Activated T-cell treated with anti-CD3 and anti-CD28 coated beads, Interleukin-2, amount 50 U/mL, for 1 hour (primary cell): ENCODE results near the gene NOP14.
"Not testable (repeated sequence)": the region's sequence is repeated elsewhere in the genome, so short reads cannot be mapped to it uniquely, and the experiment has no call there.

ENCODE experiments used
- DNase-seq: peaks from one replicate; pipeline ENCODE4 v3.0.0-alpha.2; 2020

NOP14 gene

GRCh38 chr4:2963175-2963965 is at the start of gene NOP14, which contains the start of gene GRK4:
Gene NOP14, minus strand, starts transcription at chr4:2963406. Its CDS starts 87 bp downstream, at chr4:2963319.
Gene GRK4, plus strand, starts transcription at chr4:2963571. Its CDS starts 500 bp downstream, at chr4:2964071.
- DNase-seq, result peak; percentile 94

- no peak for DNase-seq
Measured at GRCh38 chr4:3011456-3012220, 48.4 kb upstream of the NOP14 start.

DNA sequence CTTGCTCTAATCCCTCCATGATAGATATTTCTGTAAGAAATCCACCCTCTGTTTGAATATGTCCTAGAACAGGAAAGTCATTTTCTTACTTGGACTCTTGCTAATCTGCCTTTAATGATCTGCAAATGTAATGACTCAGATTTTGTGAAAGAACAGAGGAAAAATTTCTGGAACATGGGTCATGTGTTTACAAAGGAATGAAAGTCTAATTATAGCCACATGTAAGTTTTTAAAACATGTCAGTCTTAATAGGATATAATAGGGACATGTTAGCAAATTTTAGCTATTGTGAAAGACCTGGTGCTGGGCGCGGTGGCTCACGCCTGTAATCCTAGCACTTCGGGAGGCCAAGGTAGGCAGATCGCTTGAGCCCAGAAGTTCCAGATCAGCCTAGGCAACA is 47.8 kb upstream of the NOP14 start:
- DNase-seq, result no peak

DNA sequence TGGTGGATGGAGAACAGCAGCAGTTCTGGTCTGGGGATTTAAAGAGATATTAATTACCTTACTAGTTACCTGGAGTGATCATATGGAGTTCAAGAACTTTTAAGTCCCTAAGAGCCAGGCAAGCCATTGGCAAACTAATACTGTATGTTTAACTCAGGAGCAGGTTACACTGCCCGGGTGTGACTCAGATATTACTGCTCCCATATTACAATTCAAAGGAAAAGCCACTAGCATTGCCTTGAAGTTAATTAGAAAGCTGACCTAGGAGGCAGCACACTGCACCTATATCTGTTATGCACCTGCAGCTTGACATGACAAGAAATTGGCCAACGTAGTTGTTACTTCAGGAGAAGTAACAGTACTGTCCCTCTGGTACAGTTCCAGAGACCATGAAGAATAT is 47.4 kb upstream of the NOP14 start:
- DNase-seq, result no peak

DNA sequence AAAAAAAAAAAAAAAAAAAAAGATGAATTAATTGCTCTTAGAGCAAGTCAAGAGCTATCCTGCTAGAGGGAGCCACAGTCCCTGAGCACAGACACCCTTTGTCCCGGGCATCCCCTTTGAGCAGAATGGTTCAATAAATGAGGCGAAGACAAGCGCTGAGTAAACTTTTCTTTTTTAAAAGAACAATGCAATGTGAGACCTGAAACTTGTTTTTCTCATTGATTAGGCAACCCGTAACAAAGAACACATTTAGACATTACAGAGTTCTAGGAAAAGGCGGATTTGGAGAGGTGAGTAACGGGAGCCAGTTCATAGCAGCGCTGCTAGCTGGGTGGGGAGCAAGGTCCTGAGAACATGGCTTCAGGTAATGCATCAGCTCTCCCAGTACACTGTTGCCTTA is 46.2 kb upstream of the NOP14 start:
- no peak for DNase-seq

GRCh38 chr4:3007724-3008123 is 44.5 kb upstream of the NOP14 start:
- DNase-seq, result no peak

- no peak for DNase-seq
Measured at GRCh38 chr4:2996415-2996814, 33.2 kb upstream of the NOP14 start.

DNA sequence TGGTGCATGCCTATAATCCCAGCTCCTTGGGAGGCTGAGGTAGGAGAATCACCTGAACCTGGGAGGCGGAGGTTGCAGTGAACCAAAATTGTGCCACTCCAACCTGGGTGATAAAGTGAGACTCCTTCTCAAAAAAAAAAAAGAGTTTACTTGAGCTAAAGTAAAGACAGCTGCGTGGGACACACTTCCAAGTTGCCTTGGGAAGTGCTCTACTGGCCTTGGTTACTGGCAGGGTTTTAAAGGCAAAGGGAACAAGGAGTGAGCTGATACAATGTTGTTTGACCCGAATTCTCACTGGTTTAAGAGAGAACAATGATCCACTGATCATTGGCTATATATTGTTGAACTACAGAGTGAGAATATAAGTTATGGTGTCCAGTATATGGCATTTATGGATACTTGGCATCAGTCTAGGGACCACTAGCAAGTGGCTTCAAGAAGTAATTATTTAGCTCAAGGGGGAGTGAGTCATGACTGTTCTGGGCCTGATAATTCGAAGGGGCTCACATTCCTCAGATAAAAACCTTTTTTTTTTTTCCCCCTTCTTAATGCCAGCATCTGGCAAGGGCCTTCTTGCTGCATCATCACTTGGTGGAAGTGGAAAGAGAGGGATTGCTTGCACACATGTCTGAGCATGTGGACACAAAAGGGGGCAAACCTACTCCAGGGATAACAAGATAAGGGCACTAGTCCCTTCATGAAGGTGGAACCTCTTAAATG is 32.5 kb upstream of the NOP14 start:
- DNase-seq, result no peak

DNA sequence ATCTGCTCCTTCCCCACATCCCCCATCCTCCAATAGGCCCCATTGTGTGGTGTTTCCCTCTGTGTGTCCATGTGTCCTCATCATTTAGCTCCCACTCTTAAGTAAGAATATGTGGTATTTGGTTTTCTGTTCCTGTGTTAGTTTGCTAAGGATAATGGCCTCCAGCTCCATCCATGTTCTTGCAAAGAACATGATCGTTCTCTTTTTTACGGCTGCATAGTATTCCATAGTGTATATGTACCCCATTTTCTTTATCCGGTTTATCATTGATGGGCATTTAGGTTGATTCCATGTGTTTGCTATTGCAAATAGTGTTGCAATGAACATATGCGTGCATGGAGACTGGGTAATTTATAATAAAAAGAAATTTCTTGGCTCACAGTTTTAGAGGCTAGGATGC is 31.7 kb upstream of the NOP14 start:
- no peak for DNase-seq

DNA sequence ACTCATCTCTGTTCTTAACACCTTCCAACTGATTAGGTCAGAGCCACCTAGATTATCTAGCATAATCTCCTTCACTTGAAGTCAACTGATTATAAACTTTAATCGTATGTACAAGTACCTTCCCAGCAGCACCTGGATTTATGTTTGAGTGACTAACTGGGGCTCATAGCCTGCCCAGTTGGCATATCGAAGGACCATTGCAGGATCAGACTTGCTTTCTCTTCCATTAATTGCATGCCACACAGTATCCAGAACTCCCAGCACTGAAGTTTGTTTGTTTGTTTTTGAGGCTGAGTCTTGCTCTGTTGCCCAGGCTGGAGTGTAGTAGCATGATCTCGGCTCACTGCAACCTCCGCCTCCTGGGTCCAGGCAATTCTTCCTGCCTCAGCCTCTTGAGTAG is 28.0 kb upstream of the NOP14 start:
- no peak for DNase-seq

DNA sequence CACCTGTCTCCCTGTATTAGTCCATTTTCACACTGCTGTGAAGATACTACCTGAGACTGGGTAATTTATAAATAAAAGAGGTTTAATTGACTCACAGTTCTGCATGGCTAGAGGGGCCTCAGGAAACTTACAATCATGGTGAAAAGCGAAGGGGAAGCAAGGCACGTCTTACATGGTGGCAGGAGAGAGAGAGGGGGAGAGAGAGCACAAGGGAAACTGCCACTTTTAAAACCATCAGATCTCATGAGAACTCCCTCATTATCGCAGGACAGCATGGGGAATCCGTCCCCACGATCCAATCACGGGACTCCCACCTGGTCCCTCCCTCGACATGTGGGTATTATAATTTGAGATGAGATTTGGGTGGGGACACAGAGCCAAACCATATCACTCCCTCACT is 20.5 kb upstream of the NOP14 start:
- not testable (repeated sequence) for DNase-seq

DNA sequence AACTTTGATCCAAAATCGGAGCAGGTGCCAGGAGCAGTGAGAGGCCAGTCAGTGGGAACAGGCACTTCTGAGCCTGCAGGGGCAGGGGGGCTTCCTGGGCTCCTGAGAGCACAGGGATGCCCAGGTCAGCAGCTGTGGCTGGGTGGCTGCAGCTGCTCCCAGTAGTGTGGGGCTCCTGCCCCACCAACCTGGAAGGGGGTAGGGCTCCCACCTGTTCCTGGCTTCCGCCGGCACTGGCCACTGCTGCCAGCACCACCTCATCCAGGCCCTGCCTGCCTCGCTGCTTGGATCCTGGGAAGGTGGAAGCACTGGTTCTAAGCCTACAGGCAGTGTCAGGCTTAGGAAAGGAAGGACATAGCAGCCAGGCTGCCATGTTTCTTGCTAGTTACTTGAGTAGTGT is 18.8 kb upstream of the NOP14 start:
- no peak for DNase-seq

- DNase-seq, result no peak
Measured at GRCh38 chr4:2981256-2981819, 18.1 kb upstream of the NOP14 start.

DNA sequence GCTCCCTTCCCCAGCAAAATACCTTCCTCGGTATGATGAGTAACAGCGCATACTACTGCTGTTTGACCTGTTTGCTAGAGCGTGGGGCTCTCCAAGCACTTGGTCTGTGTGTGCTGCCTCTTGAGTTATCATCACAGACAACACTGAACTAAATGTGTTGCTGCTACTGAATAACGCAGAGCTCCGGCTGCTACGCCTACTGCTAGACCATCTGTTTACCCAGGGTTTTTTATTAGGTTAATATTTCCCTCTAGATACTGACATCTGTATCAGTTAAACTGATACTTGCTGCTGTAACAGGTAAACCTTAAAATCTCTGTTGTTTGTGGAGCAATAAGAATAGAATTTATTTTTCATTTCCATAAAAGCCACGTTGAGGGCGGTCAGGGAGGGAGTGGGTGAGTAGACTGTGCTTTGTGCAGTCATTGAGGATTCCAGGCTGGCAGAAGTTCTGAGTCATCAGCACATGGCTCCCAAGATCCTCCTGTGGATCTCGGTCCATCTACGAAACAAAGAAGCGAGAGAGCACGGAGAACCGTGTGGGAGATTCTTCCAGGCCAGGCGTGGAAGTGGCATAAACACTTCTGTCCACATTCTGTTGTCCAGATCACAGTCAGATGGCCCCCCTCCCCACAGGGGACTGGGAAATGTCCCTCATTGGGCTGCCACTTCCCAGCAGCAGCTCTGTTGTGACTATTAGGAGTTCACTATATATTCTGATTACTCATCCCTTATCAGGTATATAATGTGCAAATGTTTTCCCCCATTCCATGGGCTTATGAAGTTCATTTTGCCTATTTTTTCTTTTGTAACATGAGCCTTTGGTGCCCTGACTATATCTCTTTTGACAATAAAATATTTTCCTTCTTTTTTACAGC is 14.2 kb upstream of the NOP14 start:
- no peak for DNase-seq

GRCh38 chr4:2971275-2971674 is 8.1 kb upstream of the NOP14 start:
- no peak for DNase-seq

DNA sequence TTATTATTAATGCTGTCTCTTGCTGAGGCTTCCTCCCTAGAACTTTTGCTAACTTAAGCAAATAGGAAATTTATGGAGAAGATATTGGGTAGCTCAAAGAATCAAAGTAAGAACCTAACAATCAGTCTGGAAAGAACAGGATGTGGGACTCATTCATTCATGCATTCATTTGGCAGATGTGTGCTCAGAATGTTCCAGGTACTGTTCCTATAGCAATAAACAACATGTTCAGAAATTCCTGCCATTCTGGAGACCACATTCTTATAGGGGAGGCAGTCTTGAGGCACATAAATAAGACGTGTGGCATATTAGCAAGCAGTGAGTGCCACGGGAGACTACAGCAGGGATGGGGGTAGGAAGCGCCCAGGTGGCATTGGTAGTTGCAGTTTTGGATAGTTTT is 5.2 kb upstream of the NOP14 start:
- DNase-seq, result no peak

DNA sequence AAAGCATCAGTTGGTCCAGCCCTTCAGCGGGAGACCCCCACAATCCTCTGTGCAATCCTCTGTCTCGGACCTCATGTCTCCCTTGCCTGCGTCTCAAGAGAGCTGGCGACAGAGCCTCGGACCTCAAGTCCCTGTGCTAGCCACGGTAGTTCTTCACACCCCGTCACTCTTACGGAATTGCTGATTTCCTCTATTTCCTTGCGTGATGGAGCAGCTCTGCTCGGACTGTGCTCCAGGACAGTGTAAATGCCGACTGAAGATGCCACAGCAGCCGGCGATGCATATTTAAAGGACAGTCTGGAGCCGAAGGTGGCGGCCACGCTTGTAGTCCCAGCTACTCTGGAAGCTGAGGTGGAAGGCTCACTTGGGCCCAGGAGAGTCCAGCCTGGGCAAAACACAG is 2.1 kb upstream of the NOP14 start:
- DNase-seq, result no peak

- DNase-seq, result no peak
Measured at GRCh38 chr4:2964706-2965258, 1.6 kb upstream of the NOP14 start.

- DNase-seq, result no peak
Measured at GRCh38 chr4:2963966-2964471, 813 bp upstream of the NOP14 start.

DNA sequence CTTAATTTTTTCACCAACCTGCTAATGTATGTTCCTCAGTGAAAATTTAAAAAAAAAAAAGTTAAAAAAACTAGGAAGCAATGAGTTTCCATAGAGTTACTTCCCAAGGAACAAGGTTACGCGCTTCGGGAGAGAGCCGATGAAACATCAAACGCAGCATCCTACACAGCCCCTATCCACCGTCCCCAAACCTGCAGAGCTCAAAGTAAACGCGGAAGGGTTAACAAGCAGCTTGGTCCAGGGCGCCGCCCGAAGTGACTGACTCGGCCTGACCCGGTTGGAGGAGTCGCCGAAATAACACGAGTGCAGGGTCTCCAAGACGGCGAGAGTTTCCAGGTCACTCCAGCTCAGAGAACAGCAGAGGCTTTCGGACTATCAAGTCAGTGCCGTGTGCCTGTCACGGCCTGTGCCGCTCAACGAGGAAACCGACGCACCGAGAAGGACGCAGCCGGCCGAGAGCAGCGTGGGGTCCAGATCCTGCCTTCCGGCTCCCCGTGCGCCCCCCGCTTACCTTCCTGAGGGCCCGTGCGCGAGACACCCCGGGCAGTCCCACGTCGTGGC is 512 bp downstream of the NOP14 start:
- no peak for DNase-seq

DNA sequence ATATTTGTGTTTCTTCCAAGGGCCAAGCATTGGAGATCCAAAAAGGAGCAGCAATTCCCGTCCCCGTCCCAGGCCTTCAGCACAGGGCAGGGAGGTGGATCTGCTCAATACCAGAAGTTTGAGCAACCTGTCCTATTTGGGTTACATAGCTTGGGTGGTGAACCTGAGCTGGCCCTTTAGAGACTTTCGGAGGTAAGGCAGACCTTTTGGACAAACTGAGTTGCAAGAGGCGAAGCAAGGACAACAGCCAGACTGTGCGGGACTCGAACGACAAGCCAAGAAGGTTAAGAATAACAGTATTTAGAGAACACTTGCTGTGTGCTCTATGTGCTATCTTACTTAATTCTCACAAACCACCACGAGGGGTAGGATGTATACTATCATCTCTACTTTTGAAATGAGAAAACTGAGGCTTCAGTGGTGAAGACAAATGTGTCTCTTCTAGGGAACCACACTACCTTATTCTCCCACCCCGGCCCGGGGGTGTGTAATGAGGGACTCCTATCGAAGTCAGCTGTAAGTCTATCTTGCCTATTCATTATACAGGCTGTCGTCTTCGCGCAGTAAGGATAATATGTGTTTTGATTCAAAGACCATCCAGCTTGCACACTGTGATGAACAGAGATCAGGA is 1.3 kb downstream of the NOP14 start:
- DNase-seq, result peak; percentile 36
